ENCODE data around the gene KATNAL1.

- no peak for TF ChIP-seq CTCF (IDR thresholded peaks at IDR 0.05)
- no peak for TF ChIP-seq POLR2A (IDR thresholded peaks at IDR 0.05)
Measured at GRCh38 chr13:30300596-30300995, 6.8 kb downstream of the KATNAL1 start.
